ENCODE results near the gene ZRANB1. TPM values are rescaled to one million over a fixed set of nuclear protein-coding genes. Genes with fewer than 3 reads are reported as not detected.

Gene ZRANB1
- polyA plus RNA-seq, 1 of the 3 experiments (the other 2 are of a cell fraction), result 6.2 TPM

DNA sequence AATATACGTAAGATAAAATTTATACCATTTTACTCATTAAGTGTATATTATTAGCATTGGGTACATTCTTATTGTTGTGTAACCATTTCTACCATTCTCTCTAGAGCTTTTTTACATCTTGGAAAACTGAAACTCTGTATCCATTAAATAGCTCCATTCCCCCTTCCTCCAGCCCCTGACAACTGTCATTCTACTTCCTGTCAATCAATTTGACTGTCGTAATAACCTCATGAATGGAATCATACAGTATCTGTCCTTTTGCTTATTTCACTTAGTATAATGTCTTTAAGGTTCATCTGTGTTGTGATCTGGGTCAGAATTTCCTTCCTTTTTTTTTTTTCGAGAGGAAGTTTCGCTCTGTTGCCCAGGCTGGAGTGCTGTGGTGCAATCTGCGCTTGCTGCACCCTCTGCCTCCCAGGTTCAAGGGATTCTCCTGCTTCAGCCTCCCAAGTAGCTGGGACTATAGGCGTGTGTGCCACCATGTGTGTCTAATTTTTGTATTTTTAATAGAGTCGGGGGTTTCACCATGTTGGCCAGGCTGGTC, 15.6 kb downstream of the ZRANB1 start:
- H3K9ac ChIP-seq, result no peak overlapping the region
- H3K4me3 ChIP-seq (ENCODE audit: low read depth in 2 of 2, low read length in 1 of 2), result no peak overlapping the region
- H2AFZ ChIP-seq (ENCODE audit: low read depth), result no peak overlapping the region
- H3K27ac ChIP-seq (ENCODE audit: low read depth in 2 of 2, low read length in 1 of 2), result no peak overlapping the region
- DNase-seq, result no peak
- no peaks in the 10 kb centered on the region for H3K9me2 ChIP-seq
- H4K20me1 ChIP-seq (ENCODE audit: insufficient read depth), result peaks cover 90% of the 10 kb centered on the region
- H3F3A ChIP-seq (replicated peaks; ENCODE audit: insufficient read depth), result peaks cover 2% of the 10 kb centered on the region
- H3K79me2 ChIP-seq (ENCODE audit: insufficient read depth), result peaks cover 100% of the 10 kb centered on the region
- H3K4me1 ChIP-seq (ENCODE audit: control insufficient read depth in 1 of 2, insufficient read depth in 2 of 2, low read depth in 1 of 2, low read length in 1 of 2), result peaks cover 0 to 2% of the 10 kb centered on the region in 2 experiments; a peak in 2 of 4 replicates
- no peaks in the 10 kb centered on the region for H3K9me3 ChIP-seq
- ChIA-PET CTCF (no interaction called here), POLR2A (no interaction called here)
- no peak for TF ChIP-seq MEF2A (IDR thresholded peaks at IDR 0.05; ENCODE audit: borderline replicate concordance, low read depth)
- TF ChIP-seq, protein P1, sequence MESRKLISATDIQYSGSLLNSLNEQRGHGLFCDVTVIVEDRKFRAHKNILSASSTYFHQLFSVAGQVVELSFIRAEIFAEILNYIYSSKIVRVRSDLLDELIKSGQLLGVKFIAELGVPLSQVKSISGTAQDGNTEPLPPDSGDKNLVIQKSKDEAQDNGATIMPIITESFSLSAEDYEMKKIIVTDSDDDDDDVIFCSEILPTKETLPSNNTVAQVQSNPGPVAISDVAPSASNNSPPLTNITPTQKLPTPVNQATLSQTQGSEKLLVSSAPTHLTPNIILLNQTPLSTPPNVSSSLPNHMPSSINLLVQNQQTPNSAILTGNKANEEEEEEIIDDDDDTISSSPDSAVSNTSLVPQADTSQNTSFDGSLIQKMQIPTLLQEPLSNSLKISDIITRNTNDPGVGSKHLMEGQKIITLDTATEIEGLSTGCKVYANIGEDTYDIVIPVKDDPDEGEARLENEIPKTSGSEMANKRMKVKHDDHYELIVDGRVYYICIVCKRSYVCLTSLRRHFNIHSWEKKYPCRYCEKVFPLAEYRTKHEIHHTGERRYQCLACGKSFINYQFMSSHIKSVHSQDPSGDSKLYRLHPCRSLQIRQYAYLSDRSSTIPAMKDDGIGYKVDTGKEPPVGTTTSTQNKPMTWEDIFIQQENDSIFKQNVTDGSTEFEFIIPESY (IDR thresholded peaks at IDR 0.05; ENCODE audit: borderline replicate concordance, low read depth), result no peak
- no peaks in the 10 kb centered on the region for H3K36me3 ChIP-seq (replicated peaks in 1 of 2; ENCODE audit: control insufficient read depth in 1 of 2, insufficient read depth in 2 of 2, low read length in 1 of 2)
- H3K4me2 ChIP-seq, result no peak overlapping the region
- no peaks in the 10 kb centered on the region for H3K27me3 ChIP-seq (ENCODE audit: insufficient read depth)
- 96% methylated on average over 7 of the region's 7 CpGs for WGBS (ENCODE audit: low lambda C conversion rate)

DNA sequence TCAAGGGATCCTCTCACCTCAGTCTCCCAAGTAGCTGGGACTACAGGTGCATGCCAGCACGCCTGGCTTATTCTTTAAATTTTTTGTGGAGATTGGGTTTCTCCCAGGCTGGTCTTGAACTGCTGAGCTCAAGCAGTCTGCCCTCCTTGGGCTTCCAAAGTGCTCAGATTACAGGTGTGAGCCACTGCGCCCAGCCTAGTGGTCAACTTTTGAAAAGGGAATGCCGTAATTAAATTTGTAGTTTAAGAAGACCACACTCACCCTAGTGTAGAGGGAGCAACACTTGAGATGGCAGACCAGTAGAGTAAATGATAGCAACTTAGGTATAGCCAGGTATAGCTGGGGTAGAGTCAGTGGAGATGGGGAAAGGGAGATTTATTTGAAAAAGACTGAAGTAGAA, 17.6 kb downstream of the ZRANB1 start:
- CTCF ChIA-PET, result interaction anchor here (1.4 to 1.6 kb wide), 2 partner anchors 89 to 102 kb away, joined by 3 to 5 read pairs; no protein-coding TSS in a partner anchor
- H4K20me1 ChIP-seq (ENCODE audit: insufficient read depth), result peaks cover 89% of the 10 kb centered on the region

More for the DNA sequence above, 17.6 kb downstream of the ZRANB1 start:
- H3F3A ChIP-seq (replicated peaks; ENCODE audit: insufficient read depth), result peaks cover 4% of the 10 kb centered on the region
- H2AFZ ChIP-seq (ENCODE audit: low read depth), result no peak overlapping the region
- H3K79me2 ChIP-seq (ENCODE audit: insufficient read depth), result peaks cover 100% of the 10 kb centered on the region
- H3K9ac ChIP-seq, result no peak overlapping the region
- TF ChIP-seq FOXJ3 (CRISPR knock-in tag; IDR thresholded peaks at IDR 0.05) (no peak), TAF1 (IDR thresholded peaks at IDR 0.05; ENCODE audit: borderline replicate concordance, low read depth, low read length) (no peak), TCF12 (IDR thresholded peaks at IDR 0.05) (no peak), MEF2A (IDR thresholded peaks at IDR 0.05; ENCODE audit: borderline replicate concordance, low read depth) (no peak), SIN3A (IDR thresholded peaks at IDR 0.05; ENCODE audit: borderline replicate concordance, low read depth, low read length) (no peak), RAD21 (IDR thresholded peaks at IDR 0.05; ENCODE audit: low read length) (no peak), JUND (IDR thresholded peaks at IDR 0.05) (no peak), NFIC (IDR thresholded peaks at IDR 0.05; ENCODE audit: borderline replicate concordance) (no peak), FOXM1 (IDR thresholded peaks at IDR 0.05; ENCODE audit: low read depth) (no peak), RCOR1 (IDR thresholded peaks at IDR 0.05; ENCODE audit: low read length) (no peak), GATA2 (CRISPR knock-in tag; IDR thresholded peaks at IDR 0.05) (no peak), YY1 (IDR thresholded peaks at IDR 0.05; ENCODE audit: low read depth) (no peak), GABPA (IDR thresholded peaks at IDR 0.05; ENCODE audit: low read depth) (no peak), SMC3 (IDR thresholded peaks at IDR 0.05; ENCODE audit: low read depth, low read length) (no peak), MXI1 (IDR thresholded peaks at IDR 0.05; ENCODE audit: low read depth, low read length) (no peak), EZH2phosphoT487 (IDR thresholded peaks at IDR 0.05; ENCODE audit: borderline replicate concordance, low read depth) (no peak)
- TF ChIP-seq, protein P1 (IDR thresholded peaks at IDR 0.05; ENCODE audit: borderline replicate concordance, low read depth), result no peak
- no peak overlapping the region for H3K4me3 ChIP-seq (ENCODE audit: low read depth in 2 of 2, low read length in 1 of 2)
- WGBS (ENCODE audit: low lambda C conversion rate), result 98% methylated on average over 3 of the region's 3 CpGs
- POLR2A ChIA-PET, result no interaction called here
- H3K36me3 ChIP-seq (replicated peaks in 1 of 2; ENCODE audit: control insufficient read depth in 1 of 2, insufficient read depth in 2 of 2, low read length in 1 of 2), result peaks cover 0 to 5% of the 10 kb centered on the region in 2 experiments
- no peak overlapping the region for H3K27ac ChIP-seq (ENCODE audit: low read depth in 2 of 2, low read length in 1 of 2)
- no peaks in the 10 kb centered on the region for H3K9me2 ChIP-seq
- H3K4me1 ChIP-seq (ENCODE audit: control insufficient read depth in 1 of 2, insufficient read depth in 2 of 2, low read depth in 1 of 2, low read length in 1 of 2), result peaks cover 2 to 5% of the 10 kb centered on the region in 2 experiments; a peak in 3 of 4 replicates
- no peaks in the 10 kb centered on the region for H3K9me3 ChIP-seq
- DNase-seq, result no peak
- H3K27me3 ChIP-seq (ENCODE audit: insufficient read depth), result no peaks in the 10 kb centered on the region
- no peak overlapping the region for H3K4me2 ChIP-seq

Measured in SK-N-SH (cell line).